ENCODE measurements around the gene EDIL3.

DNA sequence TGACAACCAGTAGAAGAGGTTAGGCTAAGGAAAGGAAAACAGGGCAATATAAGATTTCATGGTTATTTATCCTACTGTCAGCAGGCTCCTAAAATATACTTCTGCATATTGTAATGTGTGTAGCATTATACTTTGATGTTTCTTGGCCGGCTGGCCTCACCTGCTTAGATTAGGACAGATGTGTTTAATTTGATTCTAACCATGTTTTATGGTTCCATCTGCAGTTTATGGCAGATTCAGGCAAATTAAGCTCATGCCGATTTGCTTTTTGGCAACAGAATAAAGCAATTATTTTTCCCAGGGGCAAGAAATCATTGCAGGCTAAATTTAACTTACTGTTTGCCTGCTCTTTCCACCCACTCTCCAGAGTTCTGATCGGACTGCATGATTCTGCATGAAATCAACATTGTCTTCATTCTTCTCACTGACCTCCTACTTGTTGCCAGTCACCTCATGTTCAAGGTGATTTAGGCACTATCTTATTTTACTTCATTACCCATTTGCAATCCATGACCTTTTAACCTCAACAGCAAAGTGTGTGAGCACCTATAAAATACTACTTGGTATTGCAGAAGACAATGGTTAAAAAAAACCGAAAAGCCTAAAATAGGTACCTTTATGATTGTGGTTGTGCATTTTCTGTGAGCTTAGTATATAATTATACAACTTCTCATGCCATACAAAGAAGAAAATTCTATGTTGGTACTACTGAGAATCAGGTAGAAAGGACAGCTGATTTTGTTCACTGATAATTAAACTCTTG, 125.2 kb downstream of the EDIL3 start:
- TF ChIP-seq, protein P1, sequence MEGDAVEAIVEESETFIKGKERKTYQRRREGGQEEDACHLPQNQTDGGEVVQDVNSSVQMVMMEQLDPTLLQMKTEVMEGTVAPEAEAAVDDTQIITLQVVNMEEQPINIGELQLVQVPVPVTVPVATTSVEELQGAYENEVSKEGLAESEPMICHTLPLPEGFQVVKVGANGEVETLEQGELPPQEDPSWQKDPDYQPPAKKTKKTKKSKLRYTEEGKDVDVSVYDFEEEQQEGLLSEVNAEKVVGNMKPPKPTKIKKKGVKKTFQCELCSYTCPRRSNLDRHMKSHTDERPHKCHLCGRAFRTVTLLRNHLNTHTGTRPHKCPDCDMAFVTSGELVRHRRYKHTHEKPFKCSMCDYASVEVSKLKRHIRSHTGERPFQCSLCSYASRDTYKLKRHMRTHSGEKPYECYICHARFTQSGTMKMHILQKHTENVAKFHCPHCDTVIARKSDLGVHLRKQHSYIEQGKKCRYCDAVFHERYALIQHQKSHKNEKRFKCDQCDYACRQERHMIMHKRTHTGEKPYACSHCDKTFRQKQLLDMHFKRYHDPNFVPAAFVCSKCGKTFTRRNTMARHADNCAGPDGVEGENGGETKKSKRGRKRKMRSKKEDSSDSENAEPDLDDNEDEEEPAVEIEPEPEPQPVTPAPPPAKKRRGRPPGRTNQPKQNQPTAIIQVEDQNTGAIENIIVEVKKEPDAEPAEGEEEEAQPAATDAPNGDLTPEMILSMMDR (IDR thresholded peaks at IDR 0.05) = no peak
- TF ChIP-seq EZH2 (IDR thresholded peaks at IDR 0.05; ENCODE audit: borderline replicate concordance, insufficient read depth, low read depth, low read length, poor library complexity, severe bottlenecking) = no peak

All from B cell (primary cell).